Measurements from ENCODE around the gene RSBN1L. TPM values are rescaled to one million over a fixed set of nuclear protein-coding genes. Genes with fewer than 3 reads are reported as not detected.

The RSBN1L gene
- total RNA-seq, 1 donor from 2014 or later = 11.3 TPM

DNA sequence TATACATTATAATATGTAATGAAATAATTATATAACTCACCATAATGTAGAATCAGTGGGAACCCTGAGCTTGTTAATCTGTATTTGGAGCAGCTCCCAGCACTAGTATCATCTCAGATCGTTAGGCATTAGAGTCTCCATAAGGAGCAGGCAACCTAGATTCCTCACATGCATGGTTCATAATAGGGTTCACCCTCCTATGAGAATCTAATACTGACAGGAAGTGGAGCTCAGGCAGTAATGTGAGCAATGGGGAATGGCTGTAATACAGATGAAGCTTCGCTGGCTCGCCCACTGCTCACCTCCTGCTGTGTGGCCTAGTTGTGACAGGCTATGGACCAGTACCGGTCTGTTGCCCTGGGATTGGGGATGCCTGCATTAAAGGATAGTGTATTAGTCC is 49.5 kb downstream of the RSBN1L start:
- no peaks in the 10 kb centered on the region for H3K36me3 ChIP-seq
- no peaks in the 10 kb centered on the region for H3K27me3 ChIP-seq
- no peak overlapping the region for H3K27ac ChIP-seq
- intact Hi-C loops (cut with DNase I) = no loop called here
- no peaks in the 10 kb centered on the region for H3K9me3 ChIP-seq
- no peaks in the 10 kb centered on the region for H3K4me1 ChIP-seq
- TF ChIP-seq, protein P1, sequence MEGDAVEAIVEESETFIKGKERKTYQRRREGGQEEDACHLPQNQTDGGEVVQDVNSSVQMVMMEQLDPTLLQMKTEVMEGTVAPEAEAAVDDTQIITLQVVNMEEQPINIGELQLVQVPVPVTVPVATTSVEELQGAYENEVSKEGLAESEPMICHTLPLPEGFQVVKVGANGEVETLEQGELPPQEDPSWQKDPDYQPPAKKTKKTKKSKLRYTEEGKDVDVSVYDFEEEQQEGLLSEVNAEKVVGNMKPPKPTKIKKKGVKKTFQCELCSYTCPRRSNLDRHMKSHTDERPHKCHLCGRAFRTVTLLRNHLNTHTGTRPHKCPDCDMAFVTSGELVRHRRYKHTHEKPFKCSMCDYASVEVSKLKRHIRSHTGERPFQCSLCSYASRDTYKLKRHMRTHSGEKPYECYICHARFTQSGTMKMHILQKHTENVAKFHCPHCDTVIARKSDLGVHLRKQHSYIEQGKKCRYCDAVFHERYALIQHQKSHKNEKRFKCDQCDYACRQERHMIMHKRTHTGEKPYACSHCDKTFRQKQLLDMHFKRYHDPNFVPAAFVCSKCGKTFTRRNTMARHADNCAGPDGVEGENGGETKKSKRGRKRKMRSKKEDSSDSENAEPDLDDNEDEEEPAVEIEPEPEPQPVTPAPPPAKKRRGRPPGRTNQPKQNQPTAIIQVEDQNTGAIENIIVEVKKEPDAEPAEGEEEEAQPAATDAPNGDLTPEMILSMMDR (IDR thresholded peaks at IDR 0.05) = no peak
- TF ChIP-seq POLR2AphosphoS5 (IDR thresholded peaks at IDR 0.05; ENCODE audit: insufficient read depth in 1 of 2, low read depth in 1 of 2) (no peak), POLR2A (IDR thresholded peaks at IDR 0.05) (no peak)
- DNase-seq (ENCODE audit: extremely low spot score in 2 of 2) = no peak
- no peak overlapping the region for H3K4me3 ChIP-seq

DNA sequence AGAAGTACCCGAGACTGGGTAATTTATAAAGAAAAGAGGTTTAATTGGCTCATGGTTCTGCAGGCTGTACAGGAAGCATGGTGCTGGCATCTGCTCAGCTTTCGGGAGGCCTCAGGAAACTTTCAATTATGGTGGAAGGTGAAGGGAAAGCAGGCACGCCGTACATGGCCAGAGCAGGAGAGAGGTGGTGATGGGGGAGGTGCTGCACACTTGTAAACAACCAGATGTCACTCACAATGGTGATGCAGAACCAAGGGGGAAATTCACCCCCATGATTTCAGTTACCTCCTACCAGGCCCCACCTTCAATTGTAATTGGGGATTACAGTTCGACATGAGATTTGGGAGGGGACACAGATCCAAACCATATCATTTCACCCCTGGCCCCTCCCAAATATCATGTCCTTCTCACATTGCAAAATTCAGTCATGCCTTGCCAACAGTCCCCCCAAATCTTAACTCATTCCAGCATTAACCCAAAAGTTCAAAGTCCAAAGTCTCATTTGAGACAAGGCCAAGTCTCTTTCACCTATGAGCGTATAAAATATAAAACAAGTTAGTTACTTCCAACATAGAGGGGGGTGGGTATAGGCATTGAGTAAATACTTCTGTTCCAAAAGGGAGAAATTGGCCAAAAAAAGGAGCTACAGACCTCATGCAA is 50.0 kb downstream of the RSBN1L start:
- H3K9me3 ChIP-seq = no peaks in the 10 kb centered on the region
- H3K27me3 ChIP-seq = no peaks in the 10 kb centered on the region
- no peak overlapping the region for H3K27ac ChIP-seq
- no peaks in the 10 kb centered on the region for H3K36me3 ChIP-seq
- no peak for TF ChIP-seq POLR2A (IDR thresholded peaks at IDR 0.05)
- TF ChIP-seq, protein P1 (IDR thresholded peaks at IDR 0.05) = no peak
- no peak for TF ChIP-seq POLR2AphosphoS5 (IDR thresholded peaks at IDR 0.05; ENCODE audit: insufficient read depth in 1 of 2, low read depth in 1 of 2)
- DNase-seq (ENCODE audit: extremely low spot score in 2 of 2) = no peak
- no peak overlapping the region for H3K4me3 ChIP-seq
- no peaks in the 10 kb centered on the region for H3K4me1 ChIP-seq
- intact Hi-C loops (cut with DNase I) = no loop called here

GRCh38 chr7:77746824-77747165 is 50.5 kb downstream of the RSBN1L start:
- DNase-seq (ENCODE audit: extremely low spot score in 2 of 2) = no peak
- intact Hi-C loops (cut with DNase I) = no loop called here

GRCh38 chr7:77747178-77747577 is 50.9 kb downstream of the RSBN1L start:
- DNase-seq (ENCODE audit: extremely low spot score in 2 of 2) = no peak
- Histone ChIP-seq H3K9me3 (no peaks in the 10 kb centered on the region), H3K4me1 (no peaks in the 10 kb centered on the region), H3K36me3 (no peaks in the 10 kb centered on the region), H3K4me3 (no peak overlapping the region), H3K27me3 (no peaks in the 10 kb centered on the region), H3K27ac (no peak overlapping the region)
- intact Hi-C loops (cut with DNase I) = no loop called here
- TF ChIP-seq POLR2A (IDR thresholded peaks at IDR 0.05) = no peak
- TF ChIP-seq POLR2AphosphoS5 (IDR thresholded peaks at IDR 0.05; ENCODE audit: insufficient read depth in 1 of 2, low read depth in 1 of 2) = no peak
- TF ChIP-seq, protein P1 (IDR thresholded peaks at IDR 0.05) = no peak

More at GRCh38 chr7:77746824-77747165, 50.5 kb downstream of the RSBN1L start:
- no peak overlapping the region for H3K27ac ChIP-seq
- no peak overlapping the region for H3K4me3 ChIP-seq
- no peaks in the 10 kb centered on the region for H3K4me1 ChIP-seq
- H3K9me3 ChIP-seq = no peaks in the 10 kb centered on the region
- H3K27me3 ChIP-seq = no peaks in the 10 kb centered on the region
- no peaks in the 10 kb centered on the region for H3K36me3 ChIP-seq
- TF ChIP-seq POLR2A (IDR thresholded peaks at IDR 0.05) (no peak), POLR2AphosphoS5 (IDR thresholded peaks at IDR 0.05; ENCODE audit: insufficient read depth in 1 of 2, low read depth in 1 of 2) (no peak)
- TF ChIP-seq, protein P1 (IDR thresholded peaks at IDR 0.05) = no peak

DNA sequence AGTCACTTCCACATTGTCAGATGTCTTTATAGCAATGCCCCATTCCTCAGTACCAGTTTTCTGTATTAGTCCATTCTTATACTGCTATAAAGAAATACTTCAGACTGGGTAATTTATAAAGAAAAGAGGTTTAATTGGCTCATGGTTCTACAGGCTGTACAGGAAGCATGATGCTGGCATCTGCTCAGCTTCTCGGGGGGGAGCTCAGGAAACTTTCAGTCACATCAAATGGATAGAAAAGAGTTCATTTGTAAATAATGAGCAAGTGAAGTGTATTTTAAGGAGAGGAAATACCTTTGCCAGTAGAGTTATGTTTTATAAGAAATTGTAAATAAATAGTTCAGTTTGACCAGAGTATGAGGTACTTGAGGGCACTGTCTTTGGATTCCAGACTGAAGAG is 51.5 kb downstream of the RSBN1L start:
- Histone ChIP-seq H3K27me3 (no peaks in the 10 kb centered on the region), H3K27ac (no peak overlapping the region), H3K4me3 (no peak overlapping the region), H3K4me1 (no peaks in the 10 kb centered on the region), H3K9me3 (no peaks in the 10 kb centered on the region), H3K36me3 (no peaks in the 10 kb centered on the region)
- no peak for TF ChIP-seq POLR2AphosphoS5 (IDR thresholded peaks at IDR 0.05; ENCODE audit: insufficient read depth in 1 of 2, low read depth in 1 of 2)
- TF ChIP-seq, protein P1 (IDR thresholded peaks at IDR 0.05) = no peak
- no peak for TF ChIP-seq POLR2A (IDR thresholded peaks at IDR 0.05)
- DNase-seq (ENCODE audit: extremely low spot score in 2 of 2) = no peak
- intact Hi-C loops (cut with DNase I) = no loop called here

Data from vagina (tissue), 2 donors.